Retina (tissue), 1 donor: ENCODE measurements around the gene NCS1.
A peak's percentile ranks its signal among the peaks of the same experiment; 100 is the strongest.
"Not testable (repeated sequence)": the region's sequence is repeated elsewhere in the genome, so short reads cannot be mapped to it uniquely, and the experiment has no call there.

Source experiments
- DNase-seq: peaks from one replicate; pipeline ENCODE4 v3.0.0-alpha.2; 2016

The NCS1 gene

GRCh38 chr9:130265431-130266235 lies 93.4 kb downstream of the NCS1 start, which contains the start of gene HMCN2:
TSS of gene HMCN2 (plus strand) at chr9:130265760. CDS start at chr9:130265879, 119 bp downstream.
- DNase-seq = peak; percentile 72

- peak; percentile 40 for DNase-seq
These were observed 94.3 kb downstream of the NCS1 start for GRCh38 chr9:130266236-130267098.

GRCh38 chr9:130267930-130268329 lies 95.7 kb downstream of the NCS1 start:
- no peak for DNase-seq

- DNase-seq = no peak
These were observed 96.5 kb downstream of the NCS1 start for GRCh38 chr9:130268521-130269211.

- DNase-seq = no peak
These were observed 99.3 kb downstream of the NCS1 start for GRCh38 chr9:130271473-130271872.

GRCh38 chr9:130275156-130275555 lies 103.0 kb downstream of the NCS1 start:
- DNase-seq = no peak

GRCh38 chr9:130276121-130276520 lies 103.9 kb downstream of the NCS1 start:
- DNase-seq = no peak

- DNase-seq = no peak
These were observed 104.8 kb downstream of the NCS1 start for GRCh38 chr9:130276955-130277354.

GRCh38 chr9:130277525-130277924 lies 105.3 kb downstream of the NCS1 start:
- not testable (repeated sequence) for DNase-seq

GRCh38 chr9:130283539-130284248 lies 111.5 kb downstream of the NCS1 start:
- no peak for DNase-seq

GRCh38 chr9:130284249-130284625 lies 112.0 kb downstream of the NCS1 start:
- no peak for DNase-seq

- DNase-seq = no peak
These were observed 112.5 kb downstream of the NCS1 start for GRCh38 chr9:130284690-130285089.

GRCh38 chr9:130285271-130285670 lies 113.1 kb downstream of the NCS1 start:
- no peak for DNase-seq

- DNase-seq = no peak
These were observed 114.0 kb downstream of the NCS1 start for GRCh38 chr9:130286072-130286770.
